Heart left ventricle (tissue), 13 donors: ENCODE measurements around the gene IL1RL1.

Experiments used
- POLR2A ChIP-seq, 2 donors: fragments of 450-650 bp; IDR thresholded peaks; one replicate each; pipeline ENCODE4 v1.6.1; 2017; ENCODE audit warnings: antibody characterized with exemption in 2 of 2, mild to moderate bottlenecking in 2 of 2, moderate library complexity in 2 of 2
- TF ChIP-seq, protein P1 (sequence below), 12 donors: fragments of 200-600 bp; sonication (generic) in 4 of 12; IDR thresholded peaks; one replicate each; pipeline versions ENCODE4 v1.5.0 to v1.8.0; 2018 to 2022; ENCODE audit warnings: antibody characterized with exemption in 12 of 12, mild to moderate bottlenecking in 5 of 12
- donor health status: ischemic (EF 13 %, LVEDD 7.1; RV severe dilation, severe dysfunction).
- donor health status: DM: no; HTN: yes; CAD: no.
- donor health status: DM: no; HTN: no; CAD: no.
- donor health status: ischemic (EF 25% LVEDD 6.9; RV normal size, moderate dysfunction).
- donor health status: ischemic (EF 25% LVEDD 5.7; RV mildly dilated, moderate dysfunction).
- donor health status: ischemic (EF 35%, LVEDD 5.7; RV mildly dilated, moderate dysfunction).
- donor health status: nonischemic (EF 11% LVEDD 7.7; RV severe dilation, severe dysfunction).
- donor health status: DM: yes; HTN: yes; CAD: no.
- donor health status: PGD.
- donor health status: ischemic (EF 29% LVEDD 5.4; RV normal size, mild dysfunction).
- donor health status: nonischemic (EF 23%, LVEDD 6.1; RV moderate dilation, normal function).

DNA sequence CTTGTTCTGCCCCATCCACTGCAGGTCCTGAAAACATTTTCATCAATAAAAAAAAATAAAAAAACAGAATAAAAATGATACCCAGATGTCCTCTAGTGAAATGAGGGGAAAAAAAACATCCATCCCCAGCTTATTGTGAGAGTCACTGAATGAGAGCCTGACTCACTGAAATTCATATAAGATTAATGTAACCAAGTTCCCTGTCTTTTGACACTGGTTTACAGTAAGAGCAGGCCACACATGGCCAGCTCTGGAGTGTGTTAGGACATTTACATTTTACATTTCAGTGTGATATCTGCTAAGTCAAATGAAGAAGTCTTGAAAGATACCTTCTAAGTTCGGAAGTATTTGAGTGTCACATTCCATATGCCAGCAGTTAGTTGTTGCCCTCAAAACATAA, 23.1 kb downstream of the IL1RL1 start:
- TF ChIP-seq, protein P1, sequence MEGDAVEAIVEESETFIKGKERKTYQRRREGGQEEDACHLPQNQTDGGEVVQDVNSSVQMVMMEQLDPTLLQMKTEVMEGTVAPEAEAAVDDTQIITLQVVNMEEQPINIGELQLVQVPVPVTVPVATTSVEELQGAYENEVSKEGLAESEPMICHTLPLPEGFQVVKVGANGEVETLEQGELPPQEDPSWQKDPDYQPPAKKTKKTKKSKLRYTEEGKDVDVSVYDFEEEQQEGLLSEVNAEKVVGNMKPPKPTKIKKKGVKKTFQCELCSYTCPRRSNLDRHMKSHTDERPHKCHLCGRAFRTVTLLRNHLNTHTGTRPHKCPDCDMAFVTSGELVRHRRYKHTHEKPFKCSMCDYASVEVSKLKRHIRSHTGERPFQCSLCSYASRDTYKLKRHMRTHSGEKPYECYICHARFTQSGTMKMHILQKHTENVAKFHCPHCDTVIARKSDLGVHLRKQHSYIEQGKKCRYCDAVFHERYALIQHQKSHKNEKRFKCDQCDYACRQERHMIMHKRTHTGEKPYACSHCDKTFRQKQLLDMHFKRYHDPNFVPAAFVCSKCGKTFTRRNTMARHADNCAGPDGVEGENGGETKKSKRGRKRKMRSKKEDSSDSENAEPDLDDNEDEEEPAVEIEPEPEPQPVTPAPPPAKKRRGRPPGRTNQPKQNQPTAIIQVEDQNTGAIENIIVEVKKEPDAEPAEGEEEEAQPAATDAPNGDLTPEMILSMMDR (IDR thresholded peaks at IDR 0.05): no peak
- TF ChIP-seq POLR2A (IDR thresholded peaks at IDR 0.05): no peak
